Effector memory CD4-positive, alpha-beta T cell (primary cell): ENCODE measurements around the gene NEUROD1.
"Not testable (repeated sequence)": the region's sequence is repeated elsewhere in the genome, so short reads cannot be mapped to it uniquely, and the experiment has no call there.

Experiments used
- DNase-seq, 3 donors: peaks; one replicate each; pipeline ENCODE4 v3.0.0-alpha.2; 2020
- H3K27ac ChIP-seq: 2 replicates; pipeline ENCODE4 v1.7.0; 2013; ENCODE audit warnings: mild to moderate bottlenecking, low read length, moderate library complexity; ENCODE audit not compliant: insufficient read depth, poor library complexity, severe bottlenecking
- H3K27me3 ChIP-seq: replicated peaks from 2 replicates; pipeline ENCODE4 v1.7.0; 2013; ENCODE audit warnings: mild to moderate bottlenecking, low read length; ENCODE audit not compliant: insufficient read depth, control insufficient read depth, poor library complexity, severe bottlenecking
- H3K36me3 ChIP-seq: 2 replicates; pipeline ENCODE4 v1.7.0; 2013; ENCODE audit warnings: mild to moderate bottlenecking, low read length, moderate library complexity; ENCODE audit not compliant: control insufficient read depth, insufficient read depth
- H3K4me1 ChIP-seq: 2 replicates; pipeline ENCODE4 v1.7.0; 2013; ENCODE audit warnings: low read length, mild to moderate bottlenecking; ENCODE audit not compliant: control insufficient read depth, insufficient read depth, poor library complexity, severe bottlenecking
- H3K4me3 ChIP-seq: 2 replicates; pipeline ENCODE4 v1.7.0; 2013; ENCODE audit warnings: low read length, low read depth, mild to moderate bottlenecking; ENCODE audit not compliant: insufficient read depth, poor library complexity, severe bottlenecking
- H3K9me3 ChIP-seq: 2 replicates; pipeline ENCODE4 v1.7.0; 2013; ENCODE audit warnings: mild to moderate bottlenecking, low read length, moderate library complexity; ENCODE audit not compliant: control insufficient read depth
- total RNA-seq, 3 donors: gene quantifications; one replicate each; lab custom pipeline; 2026; lab: John Stamatoyannopoulos, UW

The NEUROD1 gene
- 0 reads per million in 3 donors for total RNA-seq

DNA sequence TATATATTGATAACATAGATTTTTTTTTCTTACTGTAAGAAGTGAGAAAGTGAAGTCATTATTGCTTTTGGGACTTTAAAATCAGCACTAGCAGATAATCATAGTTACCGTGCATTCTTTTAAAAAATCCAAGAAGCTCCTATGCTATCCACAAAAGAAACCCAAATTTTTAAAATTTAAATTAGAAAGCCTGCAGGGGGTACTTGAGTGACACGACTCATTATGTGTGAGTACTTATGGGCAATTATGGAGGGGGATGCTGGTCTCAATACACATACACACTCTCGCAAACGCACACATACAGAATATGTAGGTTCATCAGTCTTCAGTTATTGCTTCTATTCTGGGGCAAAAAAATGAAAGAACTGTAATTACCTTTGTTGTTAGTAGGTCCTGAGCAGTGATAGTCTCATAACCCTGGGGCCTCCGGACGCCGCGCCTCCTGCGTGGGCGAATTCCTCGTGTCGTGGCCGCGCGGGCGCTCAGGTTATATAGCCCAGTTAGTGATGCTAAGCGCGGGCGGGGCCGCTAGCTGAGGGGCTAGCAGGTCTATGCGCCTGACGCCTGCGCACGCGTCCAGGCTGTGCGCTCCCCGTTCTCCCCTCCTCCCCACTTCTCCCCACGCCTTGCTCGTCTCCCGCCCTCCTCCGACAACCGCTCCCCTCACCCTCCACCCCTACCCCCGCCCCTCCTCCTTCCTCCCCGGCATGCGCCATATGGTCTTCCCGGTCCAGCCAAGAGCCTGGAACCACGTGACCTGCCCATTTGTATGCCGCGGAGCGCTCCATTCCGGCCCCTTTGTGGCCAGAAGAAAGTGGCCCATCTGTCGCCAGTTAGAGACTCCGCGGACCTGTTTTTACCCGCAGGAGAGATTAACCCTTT, at the start of gene NEUROD1:
Gene NEUROD1, minus strand, starts transcription at position 463 of the 882 bp plus-strand sequence. CDS start 1,657 bp downstream, outside the sequence.
- peaks cover 21% of the 10 kb centered on the region for H3K4me1 ChIP-seq
- H3K27me3 ChIP-seq: peaks cover 69% of the 10 kb centered on the region
- no peak within 1 kb of the TSS for H3K27ac ChIP-seq
- H3K36me3 ChIP-seq: no peaks in the 10 kb centered on the region
- no peak for DNase-seq
- peak within 1 kb of the TSS; percentile 4 for H3K4me3 ChIP-seq
- H3K9me3 ChIP-seq: no peaks in the 10 kb centered on the region

GRCh38 chr2:181725476-181725875, 45.2 kb upstream of the NEUROD1 start:
- H3K27ac ChIP-seq: no peak overlapping the region
- H3K27me3 ChIP-seq: peaks cover 5% of the 10 kb centered on the region
- H3K4me1 ChIP-seq: no peaks in the 10 kb centered on the region
- no peak overlapping the region for H3K4me3 ChIP-seq
- H3K9me3 ChIP-seq: no peaks in the 10 kb centered on the region
- no peaks in the 10 kb centered on the region for H3K36me3 ChIP-seq
- DNase-seq: no peak

GRCh38 chr2:181724662-181725061, 44.3 kb upstream of the NEUROD1 start:
- H3K36me3 ChIP-seq: no peaks in the 10 kb centered on the region
- H3K4me1 ChIP-seq: no peaks in the 10 kb centered on the region
- peaks cover 5% of the 10 kb centered on the region for H3K27me3 ChIP-seq
- H3K27ac ChIP-seq: no peak overlapping the region
- DNase-seq: no peak
- H3K9me3 ChIP-seq: no peaks in the 10 kb centered on the region
- no peak overlapping the region for H3K4me3 ChIP-seq

DNA sequence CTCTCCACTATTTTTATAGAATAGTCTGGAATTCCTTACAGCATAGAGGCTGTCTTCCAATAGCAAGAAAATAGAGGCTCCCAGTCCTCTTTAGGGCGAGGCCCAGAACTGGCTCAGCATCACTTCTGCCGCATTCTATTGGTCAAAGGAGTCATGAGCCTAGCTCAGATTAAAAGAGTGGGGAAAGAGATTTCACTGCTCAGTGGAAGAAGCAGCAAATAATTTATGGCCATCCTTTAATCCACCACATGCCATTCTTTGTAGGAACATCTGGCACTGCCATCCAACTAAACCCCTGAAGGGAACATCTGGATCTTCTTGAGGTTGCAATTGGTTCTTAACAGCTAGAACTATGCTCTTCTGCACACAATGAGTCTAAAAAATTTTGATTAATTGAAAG, 43.4 kb upstream of the NEUROD1 start:
- DNase-seq: no peak
- H3K9me3 ChIP-seq: no peaks in the 10 kb centered on the region
- H3K36me3 ChIP-seq: no peaks in the 10 kb centered on the region
- H3K4me3 ChIP-seq: no peak overlapping the region
- H3K27me3 ChIP-seq: peaks cover 5% of the 10 kb centered on the region
- no peaks in the 10 kb centered on the region for H3K4me1 ChIP-seq
- no peak overlapping the region for H3K27ac ChIP-seq

DNA sequence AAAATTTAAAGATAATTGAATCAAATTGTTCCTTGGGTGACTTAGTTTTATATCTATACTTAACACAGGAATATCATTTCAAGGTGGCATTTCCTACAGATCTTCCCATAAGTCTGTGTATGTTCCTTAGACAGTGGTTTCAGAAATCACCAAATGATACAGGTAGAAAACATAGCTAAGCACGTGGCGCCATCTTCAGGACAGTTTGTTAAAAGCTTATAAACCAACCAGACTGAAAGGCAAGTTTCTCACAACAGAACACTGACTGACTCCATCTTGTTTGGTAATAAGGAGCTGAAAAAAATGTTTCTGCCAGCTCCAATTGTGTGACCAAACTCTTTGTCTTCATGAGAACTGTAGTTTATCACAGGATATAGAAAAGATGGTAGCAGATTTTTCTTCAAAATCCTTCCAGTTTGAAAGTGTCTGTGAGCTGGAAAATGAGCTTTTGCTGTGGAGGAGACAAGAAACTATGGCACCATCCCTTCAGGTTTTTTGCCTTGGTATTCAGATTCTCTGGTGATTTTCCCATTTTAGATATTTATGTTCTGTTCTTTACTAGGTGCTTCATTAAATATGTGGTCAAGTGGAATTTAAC, 34.8 kb upstream of the NEUROD1 start:
- Histone ChIP-seq H3K36me3 (no peaks in the 10 kb centered on the region), H3K27me3 (no peaks in the 10 kb centered on the region), H3K4me1 (no peaks in the 10 kb centered on the region), H3K9me3 (no peaks in the 10 kb centered on the region), H3K4me3 (no peak overlapping the region), H3K27ac (no peak overlapping the region)
- peak; percentile 10 to 57 (median 33) for DNase-seq

- not testable (repeated sequence) for H3K27ac ChIP-seq, H3K4me1 ChIP-seq
Measured at GRCh38 chr2:181711051-181711450, 30.7 kb upstream of the NEUROD1 start.

DNA sequence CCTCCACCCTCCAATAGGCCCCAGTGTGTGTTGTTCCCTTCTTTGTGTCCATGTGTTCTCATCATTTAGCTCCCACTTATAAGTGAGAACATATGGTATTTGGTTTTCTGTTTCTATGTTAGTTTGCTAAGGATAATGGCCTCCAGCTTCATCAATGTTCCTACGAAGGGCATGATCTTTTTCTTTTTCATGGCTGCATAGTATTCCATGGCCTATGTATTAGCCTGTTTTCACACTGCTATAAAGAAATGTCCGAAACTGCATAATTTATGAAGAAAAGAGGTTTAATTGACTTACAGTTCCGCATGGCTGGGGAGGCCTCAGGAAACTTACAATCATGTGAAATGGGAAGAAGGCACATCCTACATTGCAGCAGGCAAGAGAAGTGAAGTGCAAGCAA, 22.2 kb upstream of the NEUROD1 start:
- not testable (repeated sequence) for H3K27ac ChIP-seq, H3K4me3 ChIP-seq, H3K9me3 ChIP-seq, H3K27me3 ChIP-seq, DNase-seq, H3K36me3 ChIP-seq, H3K4me1 ChIP-seq

More at GRCh38 chr2:181711051-181711450, 30.7 kb upstream of the NEUROD1 start:
- H3K4me3 ChIP-seq, H3K36me3 ChIP-seq, H3K27me3 ChIP-seq, H3K9me3 ChIP-seq, DNase-seq: not testable (repeated sequence)

- Histone ChIP-seq H3K36me3 (no peaks in the 10 kb centered on the region), H3K4me3 (no peak overlapping the region), H3K27me3 (no peaks in the 10 kb centered on the region), H3K27ac (no peak overlapping the region), H3K9me3 (no peaks in the 10 kb centered on the region), H3K4me1 (no peaks in the 10 kb centered on the region)
- DNase-seq: no peak
Measured at GRCh38 chr2:181698223-181698622, 17.9 kb upstream of the NEUROD1 start.

DNA sequence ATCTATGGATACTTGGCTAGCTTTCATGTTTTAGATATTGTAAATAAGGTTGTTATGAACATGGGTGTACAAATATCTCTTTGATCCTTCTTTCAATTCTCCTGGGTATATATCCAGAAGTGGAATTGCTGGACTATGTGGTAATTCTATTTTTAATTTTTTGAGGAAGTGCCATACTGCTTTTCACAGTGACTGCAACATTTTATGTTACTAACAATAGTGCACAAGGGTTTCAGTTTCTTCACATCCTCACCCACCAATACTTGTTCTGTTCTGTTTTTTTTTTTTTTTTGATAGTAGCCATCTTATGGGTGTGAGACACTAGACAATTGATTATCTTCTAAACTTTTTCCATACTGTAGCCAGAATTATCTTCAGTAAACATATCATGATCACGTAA, 17.3 kb upstream of the NEUROD1 start:
- Histone ChIP-seq H3K27me3 (no peaks in the 10 kb centered on the region), H3K4me1 (no peaks in the 10 kb centered on the region), H3K4me3 (no peak overlapping the region), H3K27ac (no peak overlapping the region), H3K36me3 (no peaks in the 10 kb centered on the region), H3K9me3 (no peaks in the 10 kb centered on the region)
- no peak for DNase-seq

DNA sequence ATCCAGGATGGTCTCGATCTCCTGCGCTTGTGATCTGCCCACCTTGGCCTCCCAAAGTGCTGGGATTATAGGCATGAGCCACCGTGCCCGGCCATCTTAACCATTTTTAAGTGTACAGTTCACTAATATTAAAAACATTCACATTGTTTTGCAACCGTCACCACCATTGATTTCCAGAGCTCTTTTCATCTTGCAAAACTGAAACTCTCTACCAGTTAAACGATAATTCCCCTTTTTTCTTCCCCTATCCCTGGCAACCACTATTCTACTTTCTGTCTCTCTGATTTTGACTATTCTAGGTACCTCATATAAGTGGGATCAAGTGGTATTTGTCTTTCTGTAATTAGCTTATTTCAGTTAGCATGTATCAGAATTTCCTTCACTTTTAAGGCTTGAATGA, 16.8 kb upstream of the NEUROD1 start:
- H3K4me1 ChIP-seq: no peaks in the 10 kb centered on the region
- no peaks in the 10 kb centered on the region for H3K9me3 ChIP-seq
- no peaks in the 10 kb centered on the region for H3K27me3 ChIP-seq
- H3K4me3 ChIP-seq: no peak overlapping the region
- no peaks in the 10 kb centered on the region for H3K36me3 ChIP-seq
- no peak overlapping the region for H3K27ac ChIP-seq
- no peak for DNase-seq
